ENCODE measurements around the gene EGLN3.

GRCh38 chr14:33910435-33910834 is 40.4 kb downstream of the EGLN3 start:
- TF ChIP-seq CTCF (IDR thresholded peaks at IDR 0.05) (no peak), POLR2A (IDR thresholded peaks at IDR 0.05) (no peak)
